Cardiac muscle cell (in vitro differentiated cells and primary cell): ENCODE measurements around the gene TRNAU1AP. TPM values are rescaled to one million over a fixed set of nuclear protein-coding genes. Genes with fewer than 3 reads are reported as not detected.
"Not testable (repeated sequence)": the region's sequence is repeated elsewhere in the genome, so short reads cannot be mapped to it uniquely, and the experiment has no call there.

Experiments
- DNase-seq, 2 donors: peaks; one replicate each; pipeline versions ENCODE4 v3.0.0 to v3.0.0-alpha.2; 2010 to 2017; ENCODE audit warnings: low read depth in 1 of 2, low spot score in 1 of 2
- H3K27ac ChIP-seq: fragments of 200-600 bp; sonication (generic); 2 replicates; pipeline ENCODE4 v1.5.1; 2016
- H3K27me3 ChIP-seq: fragments of 200-600 bp; sonication (generic); 2 replicates; pipeline ENCODE4 v1.6.0; 2016; ENCODE audit warnings: control low read depth
- H3K36me3 ChIP-seq: fragments of 200-600 bp; sonication (generic); 2 replicates; pipeline ENCODE4 v1.5.1; 2016; ENCODE audit warnings: control low read depth
- H3K4me1 ChIP-seq: fragments of 200-600 bp; sonication (generic); 2 replicates; pipeline ENCODE4 v1.8.1; 2017; ENCODE audit warnings: low read depth, mild to moderate bottlenecking, mixed run types
- H3K4me3 ChIP-seq: fragments of 200-600 bp; sonication (generic); 2 replicates; pipeline ENCODE4 v1.5.1; 2016; ENCODE audit warnings: mild to moderate bottlenecking
- H3K9me3 ChIP-seq: fragments of 200-600 bp; sonication (generic); 2 replicates; pipeline ENCODE4 v1.5.1; 2017; ENCODE audit warnings: low read depth, mild to moderate bottlenecking, control low read depth
- polyA plus RNA-seq: library from polyadenylated mRNA; unstranded; fragments of >200 nt; fragmentation: Nextera tagmentation; extraction: Ambion mirVana; gene quantifications from 2 replicates; pipeline ENCODE4 v1.2.1, GENCODE V29; 2016
- total RNA-seq: library from RNA; depleted of rRNA; stranded (reverse); fragments of >200 nt; gene quantifications from 2 replicates; pipeline ENCODE4 v1.2.3, GENCODE V29; 2016
- TF ChIP-seq, protein P1 (sequence below): IDR thresholded peaks from 2 replicates; pipeline ENCODE4 v1.5.1; 2012; ENCODE audit warnings: low read depth, mild to moderate bottlenecking, low read length

TRNAU1AP gene
- total and polyA plus RNA-seq, 2 experiments from 2014 or later, result 26.0 to 39.9 TPM

DNA sequence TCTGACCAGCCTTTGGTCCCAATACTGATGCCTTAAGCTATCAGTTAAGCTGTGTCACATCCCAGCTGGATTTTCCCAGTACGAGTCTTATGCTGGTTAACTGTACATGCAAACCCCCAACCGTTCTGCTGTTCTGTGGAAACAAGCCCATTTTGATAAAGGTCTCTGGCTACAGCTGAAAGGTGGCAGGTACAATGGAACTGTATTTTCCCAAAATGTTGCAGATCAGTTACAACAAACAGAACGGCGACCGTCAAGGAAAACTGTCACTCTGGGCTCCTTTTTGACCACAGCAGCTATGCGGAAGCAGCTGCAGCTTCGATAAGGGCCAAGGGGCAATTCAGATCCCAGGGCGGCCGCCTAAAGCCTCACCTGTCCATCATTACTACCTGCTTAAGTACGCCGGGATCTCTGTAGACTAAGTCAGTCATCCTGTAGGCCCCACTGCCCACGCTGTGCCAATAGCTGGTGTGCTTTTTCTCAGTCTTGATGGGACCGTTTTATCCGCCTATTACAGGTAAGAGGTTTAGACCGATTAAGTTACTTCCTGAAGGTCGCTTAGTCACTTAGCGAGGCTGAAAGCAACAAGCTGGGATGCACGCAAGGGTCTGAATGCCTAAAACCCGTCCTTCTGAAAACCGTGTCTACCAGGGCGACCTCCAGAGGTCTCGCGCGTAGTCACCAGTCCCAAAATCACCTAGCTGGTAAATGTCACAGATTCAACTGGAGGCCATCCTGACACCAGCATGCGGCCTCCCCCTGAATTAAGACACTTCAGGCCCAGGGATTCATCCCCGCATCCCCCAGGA lies 28.0 kb downstream of the TRNAU1AP start:
- no peaks in the 10 kb centered on the region for H3K9me3 ChIP-seq
- peak; percentile 38 to 58 for DNase-seq
- peak overlapping the region; percentile 59 for H3K27ac ChIP-seq
- H3K27me3 ChIP-seq, result peaks cover 4% of the 10 kb centered on the region
- TF ChIP-seq, protein P1, sequence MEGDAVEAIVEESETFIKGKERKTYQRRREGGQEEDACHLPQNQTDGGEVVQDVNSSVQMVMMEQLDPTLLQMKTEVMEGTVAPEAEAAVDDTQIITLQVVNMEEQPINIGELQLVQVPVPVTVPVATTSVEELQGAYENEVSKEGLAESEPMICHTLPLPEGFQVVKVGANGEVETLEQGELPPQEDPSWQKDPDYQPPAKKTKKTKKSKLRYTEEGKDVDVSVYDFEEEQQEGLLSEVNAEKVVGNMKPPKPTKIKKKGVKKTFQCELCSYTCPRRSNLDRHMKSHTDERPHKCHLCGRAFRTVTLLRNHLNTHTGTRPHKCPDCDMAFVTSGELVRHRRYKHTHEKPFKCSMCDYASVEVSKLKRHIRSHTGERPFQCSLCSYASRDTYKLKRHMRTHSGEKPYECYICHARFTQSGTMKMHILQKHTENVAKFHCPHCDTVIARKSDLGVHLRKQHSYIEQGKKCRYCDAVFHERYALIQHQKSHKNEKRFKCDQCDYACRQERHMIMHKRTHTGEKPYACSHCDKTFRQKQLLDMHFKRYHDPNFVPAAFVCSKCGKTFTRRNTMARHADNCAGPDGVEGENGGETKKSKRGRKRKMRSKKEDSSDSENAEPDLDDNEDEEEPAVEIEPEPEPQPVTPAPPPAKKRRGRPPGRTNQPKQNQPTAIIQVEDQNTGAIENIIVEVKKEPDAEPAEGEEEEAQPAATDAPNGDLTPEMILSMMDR, result peak; percentile 11
- peaks cover 5% of the 10 kb centered on the region for H3K4me1 ChIP-seq
- H3K36me3 ChIP-seq, result peaks cover 28% of the 10 kb centered on the region
- peak overlapping the region; percentile 54 for H3K4me3 ChIP-seq

GRCh38 chr1:28581531-28582247 lies 28.8 kb downstream of the TRNAU1AP start:
- peak; percentile 95 to 98 for DNase-seq
- no peaks in the 10 kb centered on the region for H3K9me3 ChIP-seq
- peaks cover 5% of the 10 kb centered on the region for H3K4me1 ChIP-seq
- TF ChIP-seq, protein P1, result no peak
- H3K36me3 ChIP-seq, result peaks cover 26% of the 10 kb centered on the region
- peak overlapping the region; percentile 59 for H3K27ac ChIP-seq
- peak overlapping the region; percentile 54 for H3K4me3 ChIP-seq
- H3K27me3 ChIP-seq, result peaks cover 4% of the 10 kb centered on the region

DNA sequence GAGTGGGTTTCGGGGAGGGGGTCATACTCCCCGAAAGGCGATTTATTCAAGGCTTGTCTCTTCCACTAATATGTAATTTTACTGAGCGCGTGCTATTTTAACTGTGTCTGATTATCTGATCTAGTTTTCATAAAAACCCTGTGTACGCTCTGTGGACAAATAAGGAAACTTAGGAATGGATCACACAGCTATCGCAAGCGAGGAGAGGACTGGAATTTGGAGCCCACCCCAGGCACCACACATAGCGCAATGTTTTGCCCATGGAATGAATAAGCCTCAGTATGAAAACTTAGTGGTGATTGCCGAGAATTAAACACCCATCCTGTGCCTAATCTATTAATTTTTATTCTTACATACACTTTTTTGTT lies 29.3 kb downstream of the TRNAU1AP start:
- Histone ChIP-seq H3K9me3 (no peaks in the 10 kb centered on the region), H3K4me1 (peaks cover 5% of the 10 kb centered on the region), H3K27me3 (peaks cover 4% of the 10 kb centered on the region), H3K27ac (peak overlapping the region; percentile 24), H3K4me3 (peak overlapping the region; percentile 54), H3K36me3 (peaks cover 25% of the 10 kb centered on the region)
- DNase-seq, result peak; percentile 22 to 58
- TF ChIP-seq, protein P1, result no peak

DNA sequence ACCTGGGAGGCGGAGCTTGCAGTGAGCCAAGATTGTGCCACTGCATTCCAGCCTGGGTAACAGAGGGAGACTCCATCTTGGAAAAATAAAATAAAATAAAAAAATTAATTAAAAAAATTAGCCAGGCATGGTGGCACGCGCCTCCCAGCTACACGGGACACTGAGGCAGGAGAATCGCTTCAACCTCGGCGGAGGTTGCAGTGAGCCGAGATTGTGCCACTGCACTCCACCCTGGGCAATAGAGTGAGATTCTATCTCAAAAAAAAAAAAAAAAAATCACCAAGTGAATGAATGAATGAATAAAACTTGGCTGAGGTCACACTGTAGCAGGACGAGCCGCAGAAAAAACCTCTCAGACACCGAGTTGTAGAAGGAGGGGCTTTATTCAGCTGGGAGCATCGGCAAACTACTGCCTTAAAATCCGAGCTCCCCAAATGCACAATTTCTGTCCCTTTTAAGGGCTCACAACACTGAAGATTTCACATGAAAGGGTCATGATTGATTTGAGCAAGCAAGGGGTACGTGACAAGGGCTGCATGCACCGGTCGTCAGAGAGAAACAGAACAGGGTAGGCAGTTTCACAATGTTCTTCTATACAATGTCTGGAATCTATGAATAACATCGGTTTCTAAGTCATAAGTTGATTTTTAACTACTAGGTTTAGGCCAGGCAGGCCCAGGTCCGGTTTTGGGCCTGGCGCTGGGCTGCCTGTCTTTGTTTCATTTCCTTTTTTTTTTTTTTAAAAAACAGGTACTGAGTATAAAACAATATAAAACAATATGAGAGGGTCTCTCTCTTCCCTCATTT lies 33.9 kb downstream of the TRNAU1AP start:
- not testable (repeated sequence) for H3K4me1 ChIP-seq, DNase-seq, H3K27ac ChIP-seq, H3K27me3 ChIP-seq, H3K36me3 ChIP-seq, H3K9me3 ChIP-seq, H3K4me3 ChIP-seq

- H3K9me3 ChIP-seq, result no peaks in the 10 kb centered on the region
- peak; percentile 30 to 50 for DNase-seq
- peak within 1 kb of the TSS; percentile 44 for H3K4me3 ChIP-seq
- H3K4me1 ChIP-seq, result no peaks in the 10 kb centered on the region
- no peak within 1 kb of the TSS for H3K27ac ChIP-seq
- TF ChIP-seq, protein P1, result no peak
- no peaks in the 10 kb centered on the region for H3K27me3 ChIP-seq
- no peaks in the 10 kb centered on the region for H3K36me3 ChIP-seq
Measured at GRCh38 chr1:28591708-28592320, 38.9 kb downstream of the TRNAU1AP start, which contains the start of gene RAB42. Gene RAB42, plus strand, starts transcription at chr1:28592265. Its CDS starts 247 bp downstream, at chr1:28592512.
